AG04449 (cell line): ENCODE measurements around the gene ZNF81.
"Not testable (repeated sequence)": the region's sequence is repeated elsewhere in the genome, so short reads cannot be mapped to it uniquely, and the experiment has no call there.

Experiments used
- CTCF ChIA-PET: fragments of 350-600 bp; formaldehyde crosslinking; extraction: SDS; loops from one replicate; lab custom pipeline; 2021; ENCODE audit warnings: antibody characterized with exemption; lab: Yijun Ruan, JAX
- POLR2A ChIA-PET: fragments of 400-600, 350-600 bp; formaldehyde crosslinking; extraction: SDS; loops from one replicate; lab custom pipeline; 2020; ENCODE audit warnings: antibody characterized with exemption, inconsistent platforms; lab: Yijun Ruan, JAX
- DNase-seq: peaks from one replicate; pipeline ENCODE4 v3.0.0-alpha.2; 2010; ENCODE audit warnings: low read depth, low spot score
- H3K4me3 ChIP-seq: 2 replicates; pipeline ENCODE4 v1.5.1; 2011; ENCODE audit warnings: low read depth, mild to moderate bottlenecking, control low read depth, low read length
- CTCF ChIP-seq: IDR thresholded peaks from one replicate; pipeline ENCODE4 v1.5.1; 2011; ENCODE audit warnings: mild to moderate bottlenecking, moderate library complexity, low read length, control low read depth, inconsistent platforms; ENCODE audit not compliant: insufficient read depth; ENCODE audit errors: missing control alignments

Gene ZNF81

GRCh38 chrX:47804315-47804714, 32.4 kb upstream of the ZNF81 start:
- POLR2A ChIA-PET: no interaction called here
- CTCF ChIA-PET: no interaction called here
- H3K4me3 ChIP-seq: no peak overlapping the region
- DNase-seq: no peak
- TF ChIP-seq CTCF: no peak

GRCh38 chrX:47805844-47806243, 30.9 kb upstream of the ZNF81 start:
- DNase-seq, CTCF ChIA-PET, POLR2A ChIA-PET: not testable (repeated sequence)

GRCh38 chrX:47806415-47807271, 30.1 kb upstream of the ZNF81 start:
- H3K4me3 ChIP-seq, POLR2A ChIA-PET, DNase-seq, CTCF ChIA-PET: not testable (repeated sequence)

More at GRCh38 chrX:47805844-47806243, 30.9 kb upstream of the ZNF81 start:
- not testable (repeated sequence) for H3K4me3 ChIP-seq

- POLR2A ChIA-PET, CTCF ChIA-PET, H3K4me3 ChIP-seq, DNase-seq: not testable (repeated sequence)
These were observed 29.5 kb upstream of the ZNF81 start for GRCh38 chrX:47807272-47807538.

GRCh38 chrX:47807548-47807947, 29.2 kb upstream of the ZNF81 start:
- DNase-seq: no peak
- ChIA-PET CTCF (no interaction called here), POLR2A (no interaction called here)
- H3K4me3 ChIP-seq: no peak overlapping the region
- TF ChIP-seq CTCF: no peak

GRCh38 chrX:47808904-47809788, 27.6 kb upstream of the ZNF81 start:
- POLR2A ChIA-PET: no interaction called here
- no peak overlapping the region for H3K4me3 ChIP-seq
- TF ChIP-seq CTCF: no peak
- CTCF ChIA-PET: no interaction called here
- no peak for DNase-seq

- DNase-seq: no peak
- no peak for TF ChIP-seq CTCF
- ChIA-PET POLR2A (no interaction called here), CTCF (interaction anchor here (0.9 kb wide), 1 partner anchor 16 kb away, joined by 4 read pairs; no protein-coding TSS in a partner anchor)
- H3K4me3 ChIP-seq: no peak overlapping the region
These were observed 21.9 kb upstream of the ZNF81 start for GRCh38 chrX:47814851-47815250.
